Esophagus (tissue), 2 donors: ENCODE results near the gene LEP. TPM values are rescaled to one million over a fixed set of nuclear protein-coding genes. Genes with fewer than 3 reads are reported as not detected.

Experiments used
- H3K27ac ChIP-seq, 2 donors: one replicate each; pipeline ENCODE4 v1.5.1; 2013; ENCODE audit warnings: low read depth in 2 of 2, mild to moderate bottlenecking in 2 of 2, inconsistent platforms in 1 of 2, low read length in 1 of 2, moderate library complexity in 1 of 2
- H3K27me3 ChIP-seq, 2 donors: one replicate each; pipeline ENCODE4 v1.6.1; 2013; ENCODE audit warnings: low read length in 2 of 2, control low read depth in 1 of 2, mild to moderate bottlenecking in 1 of 2; ENCODE audit not compliant: insufficient read depth in 2 of 2, control insufficient read depth in 1 of 2
- H3K36me3 ChIP-seq, 2 donors: one replicate each; pipeline ENCODE4 v1.6.1; 2013; ENCODE audit warnings: low read length in 1 of 2; ENCODE audit not compliant: control insufficient read depth in 2 of 2, insufficient read depth in 2 of 2
- H3K4me1 ChIP-seq, 2 donors: one replicate each; pipeline ENCODE4 v1.6.1; 2013; ENCODE audit warnings: low read length in 1 of 2; ENCODE audit not compliant: control insufficient read depth in 2 of 2, insufficient read depth in 2 of 2
- H3K4me3 ChIP-seq, 2 donors: one replicate each; pipeline ENCODE4 v1.5.1; 2013; ENCODE audit warnings: low read length in 2 of 2, mild to moderate bottlenecking in 2 of 2, low read depth in 1 of 2, moderate library complexity in 1 of 2
- H3K9me3 ChIP-seq, 2 donors: one replicate each; pipeline ENCODE4 v1.6.1; 2013; ENCODE audit warnings: mild to moderate bottlenecking in 2 of 2, low read depth in 1 of 2, low read length in 1 of 2, moderate library complexity in 1 of 2; ENCODE audit not compliant: control insufficient read depth in 2 of 2, insufficient read depth in 1 of 2
- WGBS, 2 donors: extraction: QIAGEN DNeasy Blood & Tissue Kit; methylation state at CpG; one replicate each; pipeline ENCODE4 v1.1.7; 2013; 5-methylcytosine and 5-hydroxymethylcytosine counted together
- polyA plus RNA-seq, 2 donors: library from polyadenylated mRNA; stranded (reverse); fragments of 200-250 nt; gene quantifications; one replicate each; pipeline ENCODE4 v1.2.3, GENCODE V29; 2013
- donor health status: healthy with polysubstance abuse.
- donor health status: Bipolar disorder and iron deficiency.

Gene LEP
- polyA plus RNA-seq, 2 donors, result 0.02 TPM

DNA sequence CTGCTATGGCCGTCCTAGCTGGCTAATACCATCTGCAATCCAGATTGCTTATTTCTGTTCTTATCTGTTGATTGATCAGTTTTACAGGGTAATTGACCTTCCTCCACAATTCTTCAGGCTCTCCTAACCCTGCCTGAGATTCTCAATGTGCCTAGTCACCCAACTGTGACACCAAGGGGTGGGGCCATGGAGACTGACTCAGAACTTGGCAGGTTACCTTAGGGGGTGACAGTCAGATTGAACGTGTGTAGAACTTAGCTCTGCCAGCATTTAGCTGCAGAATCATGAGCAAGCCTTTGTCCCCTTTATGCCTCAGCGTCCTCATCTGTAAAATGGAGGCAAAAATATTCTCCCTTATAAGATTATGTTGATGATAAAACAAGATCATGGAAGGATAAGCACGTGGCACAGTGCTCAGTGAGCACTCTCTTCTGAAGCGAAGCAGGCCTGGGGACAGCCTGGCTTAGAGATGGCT is 19.1 kb upstream of the LEP start:
- 60 to 61% methylated on average over 5 of the region's 5 CpGs for WGBS, 2 donors
- no peaks in the 10 kb centered on the region for H3K36me3 ChIP-seq
- H3K4me3 ChIP-seq, result no peak overlapping the region
- H3K4me1 ChIP-seq, result no peaks in the 10 kb centered on the region
- peaks cover 0 to 2% of the 10 kb centered on the region in 2 donors for H3K27me3 ChIP-seq
- H3K9me3 ChIP-seq, result no peaks in the 10 kb centered on the region
- no peak overlapping the region for H3K27ac ChIP-seq

DNA sequence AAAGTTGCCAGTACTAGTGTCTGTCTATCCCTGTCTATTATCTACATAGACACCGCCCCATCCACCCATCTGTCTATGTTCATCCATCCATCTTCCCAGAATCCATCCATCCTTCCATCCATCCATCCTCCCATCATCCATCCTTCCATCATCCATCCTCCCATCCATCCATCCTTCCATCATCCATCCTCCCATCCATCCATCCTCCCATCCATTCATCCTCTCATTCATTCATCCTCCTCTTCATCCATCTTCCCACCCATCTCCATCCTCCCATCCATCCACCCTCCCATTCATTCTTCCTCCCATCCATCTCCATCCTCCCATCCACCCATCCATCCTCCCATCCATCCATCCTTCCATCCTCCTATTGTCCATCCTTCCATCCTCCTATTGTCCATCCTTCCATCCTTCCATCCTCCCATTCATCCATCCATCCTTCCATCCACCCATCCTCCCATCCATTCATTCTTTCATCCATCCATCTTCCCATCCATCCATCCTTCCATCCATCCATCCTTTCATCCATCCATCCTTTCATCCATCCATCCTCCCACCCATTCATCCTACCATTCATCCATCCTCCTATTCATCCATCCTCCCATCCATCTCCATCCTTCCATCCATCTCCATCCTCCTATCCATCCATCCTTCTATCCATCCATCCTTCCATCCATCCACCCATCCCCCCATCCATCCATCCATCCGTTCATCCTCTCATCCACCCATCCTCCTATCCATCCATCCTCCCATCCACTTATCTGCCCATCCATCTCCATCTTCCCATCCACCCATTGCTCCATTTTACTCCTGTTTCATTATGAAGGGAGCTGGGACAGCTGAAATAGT is 14.7 kb upstream of the LEP start:
- WGBS, 2 donors, result 85 to 86% methylated on average over 2 of the region's 2 CpGs
- Histone ChIP-seq H3K27ac (no peak overlapping the region), H3K27me3 (peaks cover 0 to 2% of the 10 kb centered on the region in 2 donors), H3K36me3 (no peaks in the 10 kb centered on the region), H3K4me1 (no peaks in the 10 kb centered on the region), H3K4me3 (no peak overlapping the region), H3K9me3 (no peaks in the 10 kb centered on the region)

DNA sequence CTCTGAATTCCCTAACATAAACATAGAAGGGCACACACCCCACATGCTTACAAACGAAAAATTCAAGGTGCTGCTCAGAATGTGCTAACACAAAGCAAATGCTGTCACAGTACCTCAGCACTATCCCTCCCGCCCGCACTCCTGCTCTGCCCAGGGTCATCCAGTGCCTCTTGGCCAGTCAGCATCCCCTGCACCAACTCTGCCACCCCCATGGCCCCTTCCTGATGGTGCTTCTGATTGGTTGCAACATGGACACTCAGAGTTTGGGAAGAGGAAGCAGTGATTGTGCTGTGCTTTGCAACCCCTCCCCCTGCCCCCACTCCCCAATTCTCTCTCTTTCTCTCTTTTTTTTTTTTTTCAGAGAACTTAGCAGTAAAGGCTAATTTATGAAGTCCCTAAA is 13.8 kb upstream of the LEP start:
- Histone ChIP-seq H3K27me3 (peaks cover 0 to under 1% of the 10 kb centered on the region in 2 donors), H3K9me3 (no peaks in the 10 kb centered on the region), H3K4me1 (no peaks in the 10 kb centered on the region), H3K27ac (no peak overlapping the region), H3K4me3 (no peak overlapping the region), H3K36me3 (no peaks in the 10 kb centered on the region)
- WGBS, 2 donors, result 76 to 84% methylated on average over 3 of the region's 3 CpGs

DNA sequence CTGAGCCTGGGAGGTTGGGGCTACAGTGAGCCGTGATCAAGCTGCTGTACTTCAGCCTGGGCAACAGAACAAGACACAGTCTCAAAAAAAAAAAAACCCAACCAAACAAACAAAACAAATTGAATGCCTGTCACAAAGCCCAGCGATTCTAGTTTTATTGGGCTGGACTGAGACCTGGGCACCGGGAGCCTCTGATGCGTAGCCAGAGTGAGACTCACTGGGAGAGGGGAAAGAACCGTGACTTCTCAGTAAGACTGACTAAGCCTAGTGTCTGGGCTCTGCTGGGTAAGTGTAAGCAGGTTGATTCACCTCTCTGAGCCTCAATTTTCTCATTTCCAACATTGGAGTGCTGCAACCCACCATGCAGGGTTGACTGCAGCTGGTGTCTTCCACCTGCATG is 10.1 kb upstream of the LEP start:
- Histone ChIP-seq H3K4me3 (no peak overlapping the region), H3K36me3 (no peaks in the 10 kb centered on the region), H3K27ac (no peak overlapping the region), H3K4me1 (peaks cover 0 to under 1% of the 10 kb centered on the region in 2 donors), H3K9me3 (no peaks in the 10 kb centered on the region), H3K27me3 (no peaks in the 10 kb centered on the region)
- 84 to 90% methylated on average over 5 of the region's 5 CpGs for WGBS, 2 donors

DNA sequence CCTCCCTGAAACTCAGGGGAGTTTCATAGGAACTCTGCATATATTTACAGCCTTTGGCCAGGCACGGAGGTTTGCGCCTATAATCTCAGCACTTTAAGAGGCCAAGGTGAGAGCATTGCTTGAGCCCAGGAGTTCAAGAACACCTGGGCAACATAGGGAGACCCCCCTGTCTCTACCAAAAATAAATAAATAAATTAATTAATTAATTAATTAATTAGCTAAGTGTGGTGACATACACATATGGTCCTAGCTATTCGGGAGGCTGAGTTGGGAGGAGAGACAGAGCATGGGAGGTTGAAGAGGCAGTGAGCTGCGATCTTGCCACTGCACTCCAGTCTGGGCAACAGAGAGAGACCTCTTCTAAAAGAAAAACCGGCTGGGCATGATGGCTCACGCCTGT is 9.4 kb upstream of the LEP start:
- Histone ChIP-seq H3K36me3 (no peaks in the 10 kb centered on the region), H3K27ac (no peak overlapping the region), H3K9me3 (no peaks in the 10 kb centered on the region), H3K27me3 (no peaks in the 10 kb centered on the region), H3K4me1 (peaks cover 0 to 4% of the 10 kb centered on the region in 2 donors), H3K4me3 (no peak overlapping the region)
- WGBS, 2 donors, result 90 to 93% methylated on average over 6 of the region's 6 CpGs

DNA sequence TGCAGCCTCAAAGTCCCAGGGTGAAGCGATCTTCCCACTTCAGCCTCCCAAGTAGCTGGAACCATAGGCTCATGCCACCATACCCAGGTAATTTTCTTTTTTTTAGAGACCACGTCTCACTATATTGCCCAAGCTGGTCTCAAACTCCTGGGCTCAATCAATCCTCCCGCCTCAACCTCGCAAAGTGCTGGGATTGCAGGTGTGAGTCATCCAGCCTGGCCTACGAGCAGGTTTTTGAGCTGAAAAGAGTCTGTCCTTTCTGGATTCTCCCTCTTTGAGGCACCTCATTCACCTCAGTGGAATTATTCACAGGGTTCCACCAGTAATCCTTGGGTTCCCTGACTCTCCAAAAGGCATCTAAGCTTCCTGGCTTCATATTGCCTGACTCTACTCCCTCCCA is 7.6 kb upstream of the LEP start:
- Histone ChIP-seq H3K27ac (no peak overlapping the region), H3K4me3 (no peak overlapping the region), H3K9me3 (no peaks in the 10 kb centered on the region), H3K4me1 (peaks cover 0 to 7% of the 10 kb centered on the region in 2 donors), H3K36me3 (no peaks in the 10 kb centered on the region), H3K27me3 (no peaks in the 10 kb centered on the region)
- WGBS, 2 donors, result 56 to 65% methylated on average over 5 of the region's 5 CpGs

DNA sequence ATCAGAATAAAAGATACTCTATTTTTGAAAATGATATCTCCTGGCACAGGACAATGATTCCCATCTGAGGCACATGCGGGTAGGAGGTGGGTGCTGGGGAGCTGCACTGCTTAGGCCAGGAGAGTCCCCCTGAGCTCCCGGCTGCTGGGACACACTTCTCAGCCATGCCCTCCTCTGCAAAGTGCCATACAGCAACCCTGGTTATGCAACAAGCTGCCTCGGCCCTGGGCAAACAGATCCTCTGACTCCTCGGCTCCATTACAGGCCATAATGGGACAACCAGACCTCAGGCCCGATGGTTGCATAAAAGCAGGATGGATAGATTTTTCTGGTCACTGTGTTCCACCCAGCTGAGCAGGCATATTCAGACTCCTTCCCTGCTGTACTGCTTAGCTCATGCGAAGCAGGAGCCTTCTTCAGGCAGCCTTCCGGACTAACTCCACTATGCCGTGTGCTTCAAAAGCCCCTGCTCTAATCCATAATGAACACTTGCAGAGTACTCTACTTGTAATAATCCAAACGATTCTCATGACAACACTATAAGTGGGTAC is 6.5 kb upstream of the LEP start:
- H3K27me3 ChIP-seq, result no peaks in the 10 kb centered on the region
- H3K4me3 ChIP-seq, result no peak overlapping the region
- WGBS, 2 donors, result 84 to 88% methylated on average over 8 to 9 of the region's 9 CpGs
- no peaks in the 10 kb centered on the region for H3K9me3 ChIP-seq
- no peak overlapping the region for H3K27ac ChIP-seq
- H3K36me3 ChIP-seq, result no peaks in the 10 kb centered on the region
- peaks cover 0 to 7% of the 10 kb centered on the region in 2 donors for H3K4me1 ChIP-seq

DNA sequence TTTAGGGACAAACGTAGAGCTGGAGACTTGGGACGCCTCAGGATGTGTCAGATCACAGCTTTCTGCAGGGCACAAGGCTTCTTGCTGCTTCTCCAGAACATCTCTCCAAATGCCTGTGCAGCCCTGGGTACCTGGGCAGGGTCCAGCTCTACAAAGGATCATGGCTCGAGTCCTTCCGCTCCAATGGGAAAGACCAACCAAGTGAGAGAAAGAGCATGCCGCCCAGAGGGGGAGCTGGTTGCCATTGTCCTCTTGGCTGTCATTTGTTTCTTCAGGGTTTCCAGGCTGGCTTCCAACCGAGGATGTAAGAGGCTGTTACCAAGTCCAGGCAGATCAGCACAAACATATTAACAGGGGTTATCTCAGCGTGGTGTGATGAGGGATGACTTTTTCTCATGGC is 5.6 kb upstream of the LEP start:
- no peak overlapping the region for H3K27ac ChIP-seq
- no peaks in the 10 kb centered on the region for H3K36me3 ChIP-seq
- peaks cover 0 to 2% of the 10 kb centered on the region in 2 donors for H3K27me3 ChIP-seq
- no peaks in the 10 kb centered on the region for H3K9me3 ChIP-seq
- 43 to 47% methylated on average over 7 of the region's 7 CpGs for WGBS, 2 donors
- H3K4me1 ChIP-seq, result peaks cover 0 to 7% of the 10 kb centered on the region in 2 donors
- no peak overlapping the region for H3K4me3 ChIP-seq

DNA sequence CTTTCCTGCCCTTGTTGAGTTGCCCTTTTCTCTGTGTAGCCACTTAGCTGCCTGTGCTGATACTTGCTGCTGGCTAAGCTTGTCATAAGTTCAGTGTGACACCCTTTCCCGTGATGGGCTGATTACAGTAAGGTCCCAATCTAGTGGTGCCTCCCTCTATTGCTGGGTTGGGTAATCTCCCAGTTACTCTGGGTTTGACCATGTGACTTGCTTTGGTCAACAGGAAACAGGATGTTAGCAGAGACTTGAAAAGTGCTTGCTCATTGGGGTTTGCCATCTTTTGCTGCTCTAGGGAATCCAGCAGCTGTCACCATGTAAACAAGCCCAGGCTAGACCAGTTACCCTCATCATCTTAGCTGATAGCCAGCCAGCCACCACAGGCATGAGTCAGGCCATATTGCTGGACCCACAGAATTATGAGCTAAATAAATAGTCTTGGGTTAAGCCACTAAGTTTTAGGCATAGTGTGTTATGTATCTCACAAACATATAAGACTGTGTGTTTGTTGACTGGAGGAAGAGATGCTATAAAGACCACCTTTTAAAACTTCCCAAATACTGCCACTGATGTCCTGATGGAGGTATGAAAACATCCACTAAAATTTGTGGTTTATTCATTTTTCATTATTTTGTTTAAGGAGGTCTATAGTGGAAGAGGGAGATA is 4.0 kb upstream of the LEP start:
- H3K9me3 ChIP-seq, result no peaks in the 10 kb centered on the region
- peaks cover 0 to 7% of the 10 kb centered on the region in 2 donors for H3K27me3 ChIP-seq
- no peaks in the 10 kb centered on the region for H3K36me3 ChIP-seq
- no peak overlapping the region for H3K4me3 ChIP-seq
- H3K4me1 ChIP-seq, result peaks cover 0 to 7% of the 10 kb centered on the region in 2 donors
- WGBS, 2 donors, result 37 to 50% methylated on average over 1 of the region's 1 CpG
- H3K27ac ChIP-seq, result no peak overlapping the region
